ENCODE results near the gene GPRIN3. TPM values are rescaled to one million over a fixed set of nuclear protein-coding genes. Genes with fewer than 3 reads are reported as not detected.

Gene GPRIN3
- 10 to 100 TPM; 16.6 to 21.1 TPM for total RNA-seq
- long read RNA-seq, full-length matches to known transcripts: 5 of 8 reads
- long read RNA-seq, partial matches to known transcripts: 0 of 8 reads
- long read RNA-seq, other reads (novel, unspliced or antisense): 3 of 8 reads

GRCh38 chr4:89307446-89308160, at the start of gene GPRIN3:
GPRIN3 (minus strand) TSS chr4:89307800; CDS start chr4:89250110, 57,690 bp downstream.
- ATAC-seq (peak; percentile 66), DNase-seq (peak; percentile 63 to 80)
- intact Hi-C loops (cut with DNase I, micrococcal nuclease): no loop called here

GRCh38 chr4:89357340-89357739, 49.7 kb upstream of the GPRIN3 start:
- DNase-seq: no peak
- intact Hi-C loops (cut with DNase I, micrococcal nuclease): no loop called here
- no peak for ATAC-seq

- ATAC-seq: peak; percentile 44
Measured at GRCh38 chr4:89356086-89356485, 48.5 kb upstream of the GPRIN3 start.

GRCh38 chr4:89353514-89353913, 45.9 kb upstream of the GPRIN3 start:
- DNase-seq (no peak), ATAC-seq (no peak)
- intact Hi-C loops (cut with DNase I, micrococcal nuclease): no loop called here

More at GRCh38 chr4:89356086-89356485, 48.5 kb upstream of the GPRIN3 start:
- intact Hi-C loops (cut with DNase I, micrococcal nuclease): no loop called here
- no peak for DNase-seq

- peak; percentile 66 for ATAC-seq
- intact Hi-C loops (cut with DNase I, micrococcal nuclease): no loop called here
Measured at GRCh38 chr4:89352541-89352940, 44.9 kb upstream of the GPRIN3 start.

GRCh38 chr4:89351201-89351600, 43.6 kb upstream of the GPRIN3 start:
- ATAC-seq (no peak), DNase-seq (no peak)
- intact Hi-C loops (cut with DNase I, micrococcal nuclease): no loop called here

More at GRCh38 chr4:89352541-89352940, 44.9 kb upstream of the GPRIN3 start:
- DNase-seq: no peak

- no peak for ATAC-seq
- no peak for DNase-seq
- intact Hi-C loops (cut with DNase I, micrococcal nuclease): no loop called here
Measured at GRCh38 chr4:89347363-89348025, 39.9 kb upstream of the GPRIN3 start.

GRCh38 chr4:89344571-89344970, 37.0 kb upstream of the GPRIN3 start:
- ATAC-seq (no peak), DNase-seq (no peak)
- intact Hi-C loops (cut with DNase I, micrococcal nuclease): no loop called here

- DNase-seq: no peak
- intact Hi-C loops (cut with DNase I, micrococcal nuclease): no loop called here
Measured at GRCh38 chr4:89338206-89338605, 30.6 kb upstream of the GPRIN3 start.

GRCh38 chr4:89337681-89338080, 30.1 kb upstream of the GPRIN3 start:
- intact Hi-C loops (cut with DNase I, micrococcal nuclease): no loop called here
- ATAC-seq (no peak), DNase-seq (no peak)

More at GRCh38 chr4:89338206-89338605, 30.6 kb upstream of the GPRIN3 start:
- ATAC-seq: no peak

- DNase-seq (no peak), ATAC-seq (no peak)
- intact Hi-C loops (cut with DNase I, micrococcal nuclease): no loop called here
Measured at GRCh38 chr4:89336818-89337420, 29.3 kb upstream of the GPRIN3 start.

- intact Hi-C loops (cut with DNase I, micrococcal nuclease): no loop called here
- DNase-seq (no peak), ATAC-seq (peak; percentile 54)
Measured at GRCh38 chr4:89334830-89335229, 27.2 kb upstream of the GPRIN3 start.

- ATAC-seq (no peak), DNase-seq (no peak)
- intact Hi-C loops (cut with DNase I, micrococcal nuclease): no loop called here
Measured at GRCh38 chr4:89334311-89334710, 26.7 kb upstream of the GPRIN3 start.

GRCh38 chr4:89331686-89332544, 24.3 kb upstream of the GPRIN3 start:
- no peak for ATAC-seq
- intact Hi-C loops (cut with DNase I, micrococcal nuclease): no loop called here
- no peak for DNase-seq

GRCh38 chr4:89331197-89331596, 23.6 kb upstream of the GPRIN3 start:
- DNase-seq: no peak
- intact Hi-C loops (cut with DNase I, micrococcal nuclease): no loop called here
- no peak for ATAC-seq

- DNase-seq: no peak
- ATAC-seq: no peak
- intact Hi-C loops (cut with DNase I, micrococcal nuclease): no loop called here
Measured at GRCh38 chr4:89329280-89329679, 21.7 kb upstream of the GPRIN3 start.

GRCh38 chr4:89324671-89325070, 17.1 kb upstream of the GPRIN3 start:
- ATAC-seq (no peak), DNase-seq (no peak)
- intact Hi-C loops (cut with DNase I, micrococcal nuclease): no loop called here

GRCh38 chr4:89322671-89323070, 15.1 kb upstream of the GPRIN3 start:
- intact Hi-C loops (cut with DNase I, micrococcal nuclease): no loop called here
- DNase-seq: no peak
- no peak for ATAC-seq

GRCh38 chr4:89319756-89320155, 12.2 kb upstream of the GPRIN3 start:
- DNase-seq (no peak), ATAC-seq (no peak)
- intact Hi-C loops (cut with DNase I, micrococcal nuclease): no loop called here
